Measurements from ENCODE around the gene RBM15. TPM values are rescaled to one million over a fixed set of nuclear protein-coding genes. Genes with fewer than 3 reads are reported as not detected.

RBM15 gene
- total RNA-seq, 3 donors from 2014 or later, result 24.1 to 29.0 (median 26.7) TPM

GRCh38 chr1:110394493-110394820 is 55.3 kb downstream of the RBM15 start:
- Histone ChIP-seq H3K4me1 (ENCODE audit: low read depth) (peaks cover 15% of the 10 kb centered on the region), H3K4me3 (no peak overlapping the region), H3K36me3 (ENCODE audit: low read depth) (no peaks in the 10 kb centered on the region), H3K9me3 (no peaks in the 10 kb centered on the region)
- no peak for TF ChIP-seq CTCF (IDR thresholded peaks at IDR 0.05)
- no peak for ATAC-seq
- no peak for DNase-seq
- intact Hi-C loops (cut with DNase I, micrococcal nuclease), result no loop called here

Other genes with a start within 250 kb of the RBM15 start
- not detected for gene UBL4B, start 226.9 kb upstream of the RBM15 start, total RNA-seq
- gene SLC6A17, start 188.9 kb upstream of the RBM15 start, total RNA-seq, result under 1 TPM; 0.06 to 0.73 (median 0.10) TPM
- gene KCNC4, start 129.1 kb upstream of the RBM15 start, total RNA-seq, result 10 to 100 TPM in 1 of 3 donors, 1 to 10 TPM in 2; 4.9 to 12.8 (median 8.0) TPM
- 1 to 10 TPM in 2 of 3 donors, under 1 TPM in 1; 0.67 to 4.4 (median 1.8) TPM for gene SLC16A4, start 51.6 kb downstream of the RBM15 start, total RNA-seq
- 100 to 1,000 TPM in 2 of 3 donors, 10 to 100 TPM in 1; 95.3 to 114 (median 108) TPM for gene LAMTOR5, start 68.3 kb downstream of the RBM15 start, total RNA-seq
- gene PROK1, start 111.8 kb downstream of the RBM15 start, total RNA-seq, result not detected
- gene KCNA10, start 179.8 kb downstream of the RBM15 start, total RNA-seq, result not detected

All from mucosa of descending colon (tissue), 3 donors.